HG03565 (cell line): ENCODE measurements around the gene ANAPC2.

ENCODE experiments used
- ATAC-seq: cut with Tn5 transposase; IDR thresholded peaks from one replicate; pipeline ENCODE4 v1.9.1; 2021; ENCODE audit warnings: mild to moderate bottlenecking, moderate library complexity; ENCODE audit not compliant: unreplicated experiment

The ANAPC2 gene

GRCh38 chr9:137216188-137216965 lies 28.0 kb upstream of the ANAPC2 start:
- no peak for ATAC-seq

GRCh38 chr9:137215196-137215986 lies 27.0 kb upstream of the ANAPC2 start:
- no peak for ATAC-seq

GRCh38 chr9:137214620-137215019 lies 26.3 kb upstream of the ANAPC2 start:
- ATAC-seq, result no peak

- ATAC-seq, result no peak
Measured at GRCh38 chr9:137213160-137214060, 25.1 kb upstream of the ANAPC2 start.

GRCh38 chr9:137212520-137212919 lies 24.2 kb upstream of the ANAPC2 start:
- ATAC-seq, result no peak

- ATAC-seq, result no peak
Measured at GRCh38 chr9:137211532-137211931, 23.2 kb upstream of the ANAPC2 start.

GRCh38 chr9:137206602-137207001 lies 18.2 kb upstream of the ANAPC2 start:
- no peak for ATAC-seq

GRCh38 chr9:137205126-137206069 lies 17.0 kb upstream of the ANAPC2 start, which contains the start of the genes NDOR1 and TMEM203:
TSS of gene NDOR1 (plus strand) at chr9:137205700. CDS start at chr9:137205778, 78 bp downstream.
TSS of gene TMEM203 (minus strand) at chr9:137205648. CDS start at chr9:137205414, 234 bp downstream.
- ATAC-seq, result peak; percentile 31

GRCh38 chr9:137204731-137205125 lies 16.4 kb upstream of the ANAPC2 start:
- no peak for ATAC-seq

GRCh38 chr9:137202966-137203365 lies 14.6 kb upstream of the ANAPC2 start:
- no peak for ATAC-seq

GRCh38 chr9:137201205-137201868 lies 13.0 kb upstream of the ANAPC2 start:
- no peak for ATAC-seq

GRCh38 chr9:137200311-137201204 lies 12.2 kb upstream of the ANAPC2 start, which contains the start of gene TPRN:
TSS of gene TPRN (minus strand) at chr9:137200741. CDS start at chr9:137200711, 30 bp downstream.
- peak; percentile 81 for ATAC-seq

- ATAC-seq, result no peak
Measured at GRCh38 chr9:137199411-137200121, 11.2 kb upstream of the ANAPC2 start.

- no peak for ATAC-seq
Measured at GRCh38 chr9:137198902-137199283, 10.5 kb upstream of the ANAPC2 start.

- ATAC-seq, result no peak
Measured at GRCh38 chr9:137198051-137198901, 9.9 kb upstream of the ANAPC2 start.

GRCh38 chr9:137195525-137196220 lies 7.3 kb upstream of the ANAPC2 start:
- ATAC-seq, result no peak
